HG03139 (cell line): ENCODE measurements around the gene RAD51B.

Source experiments
- ATAC-seq: cut with Tn5 transposase; IDR thresholded peaks from one replicate; pipeline ENCODE4 v1.9.1; 2021; ENCODE audit not compliant: unreplicated experiment

RAD51B gene

GRCh38 chr14:68633131-68633991, 813.8 kb downstream of the RAD51B start:
- ATAC-seq = no peak

GRCh38 chr14:68634332-68634731, 814.8 kb downstream of the RAD51B start:
- ATAC-seq = no peak

- ATAC-seq = no peak
These were observed 815.5 kb downstream of the RAD51B start for GRCh38 chr14:68634874-68635595.

- no peak for ATAC-seq
These were observed 817.0 kb downstream of the RAD51B start for GRCh38 chr14:68636597-68636996.

GRCh38 chr14:68637106-68638021, 817.8 kb downstream of the RAD51B start:
- no peak for ATAC-seq

GRCh38 chr14:68638141-68638999, 818.8 kb downstream of the RAD51B start:
- ATAC-seq = no peak

- ATAC-seq = no peak
These were observed 819.6 kb downstream of the RAD51B start for GRCh38 chr14:68639000-68639757.

- ATAC-seq = no peak
These were observed 820.4 kb downstream of the RAD51B start for GRCh38 chr14:68639758-68640574.

- ATAC-seq = no peak
These were observed 824.1 kb downstream of the RAD51B start for GRCh38 chr14:68643673-68644072.

GRCh38 chr14:68644101-68644500, 824.5 kb downstream of the RAD51B start:
- ATAC-seq = no peak

GRCh38 chr14:68645371-68645770, 825.8 kb downstream of the RAD51B start:
- no peak for ATAC-seq

GRCh38 chr14:68649476-68650189, 830.1 kb downstream of the RAD51B start:
- ATAC-seq = no peak

GRCh38 chr14:68650404-68650994, 830.9 kb downstream of the RAD51B start:
- no peak for ATAC-seq

- no peak for ATAC-seq
These were observed 831.5 kb downstream of the RAD51B start for GRCh38 chr14:68651075-68651474.

- no peak for ATAC-seq
These were observed 832.3 kb downstream of the RAD51B start for GRCh38 chr14:68651652-68652432.

- ATAC-seq = no peak
These were observed 832.8 kb downstream of the RAD51B start for GRCh38 chr14:68652433-68652690.

GRCh38 chr14:68653108-68653507, 833.5 kb downstream of the RAD51B start:
- no peak for ATAC-seq
